Stimulated activated CD4-positive, alpha-beta T cell treated with anti-CD3 and anti-CD28 coated beads, TNF-alpha, amount 100 ng/mL, for 1 hour (primary cell): ENCODE measurements around the gene GPR17.

Experiments
- DNase-seq, 3 donors: peaks; one replicate each; pipeline ENCODE4 v3.0.0-alpha.2; 2020; ENCODE audit warnings: low read depth in 3 of 3, low spot score in 1 of 3

Gene GPR17

DNA sequence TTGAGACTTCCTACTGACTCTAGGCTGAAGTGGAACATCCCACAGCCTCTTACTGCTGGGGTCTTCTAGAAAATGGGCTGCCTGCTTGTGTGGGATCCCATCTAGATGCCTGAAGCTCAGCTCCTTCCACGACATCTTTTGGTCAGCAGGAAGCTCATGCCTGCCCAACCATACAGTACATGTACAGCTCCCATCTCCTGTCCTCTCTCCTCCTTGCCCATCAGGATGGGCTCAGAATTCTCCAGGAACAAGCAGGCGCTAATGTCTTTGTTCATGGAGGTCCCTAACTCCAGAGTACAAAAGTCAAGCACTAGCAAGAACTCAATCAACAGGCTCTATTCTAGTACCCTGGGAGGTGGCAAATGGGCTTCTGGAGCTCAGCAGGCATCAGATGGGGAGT, 31.7 kb upstream of the GPR17 start:
- no peak for DNase-seq

DNA sequence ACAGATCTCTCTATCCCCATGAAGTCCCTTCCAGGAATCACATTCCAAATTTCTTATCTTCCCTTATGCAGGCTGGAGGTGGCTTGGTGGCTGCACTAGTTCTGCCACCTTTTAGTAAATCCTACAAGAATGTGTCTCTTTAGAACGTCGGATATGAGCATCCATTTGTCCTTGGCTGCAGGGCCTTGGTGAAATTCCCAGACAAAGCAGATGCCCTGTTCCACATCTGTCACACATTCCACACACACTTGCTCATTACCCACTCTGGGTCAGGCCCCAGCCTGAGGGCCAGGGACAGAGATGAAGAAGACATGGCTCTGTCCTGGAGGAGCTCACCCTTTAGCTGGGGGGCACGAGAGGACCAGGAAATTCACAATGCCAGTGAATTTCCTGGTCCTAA, 31.2 kb upstream of the GPR17 start:
- DNase-seq, result no peak

DNA sequence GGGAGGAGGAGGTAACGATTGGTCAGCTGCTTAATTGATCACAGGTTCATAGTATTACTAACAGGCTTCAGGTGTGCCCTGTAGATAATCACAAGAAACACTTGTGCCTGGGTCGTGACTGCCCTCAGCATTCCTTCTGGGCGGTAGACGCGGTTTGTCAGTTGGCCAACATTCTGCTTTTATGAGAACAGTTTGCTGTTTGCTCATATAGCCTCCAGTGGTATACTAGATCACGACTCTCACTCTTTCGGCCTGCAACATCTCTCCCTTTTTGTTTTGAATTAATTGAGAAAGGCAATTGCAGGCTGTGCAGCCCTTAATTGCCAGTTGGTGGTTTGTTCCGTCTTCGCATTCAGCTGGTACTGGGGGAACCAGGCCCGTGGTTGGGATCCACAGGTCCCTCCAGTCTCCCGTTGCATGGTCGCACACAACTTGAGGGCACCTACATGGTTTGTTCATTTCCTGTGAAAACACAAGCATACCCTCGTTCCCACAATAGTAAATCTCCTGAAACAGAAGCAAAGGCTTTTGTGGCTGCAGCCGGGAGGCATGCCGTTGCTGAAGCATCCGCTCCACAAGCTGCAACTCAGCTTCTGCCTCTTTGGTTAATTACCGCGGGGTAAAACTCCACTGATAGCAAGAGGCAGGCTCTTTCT, 30.3 kb upstream of the GPR17 start:
- no peak for DNase-seq

GRCh38 chr2:127618551-127619202, 27.3 kb upstream of the GPR17 start:
- DNase-seq, result no peak

GRCh38 chr2:127619203-127619590, 26.8 kb upstream of the GPR17 start:
- DNase-seq, result no peak

DNA sequence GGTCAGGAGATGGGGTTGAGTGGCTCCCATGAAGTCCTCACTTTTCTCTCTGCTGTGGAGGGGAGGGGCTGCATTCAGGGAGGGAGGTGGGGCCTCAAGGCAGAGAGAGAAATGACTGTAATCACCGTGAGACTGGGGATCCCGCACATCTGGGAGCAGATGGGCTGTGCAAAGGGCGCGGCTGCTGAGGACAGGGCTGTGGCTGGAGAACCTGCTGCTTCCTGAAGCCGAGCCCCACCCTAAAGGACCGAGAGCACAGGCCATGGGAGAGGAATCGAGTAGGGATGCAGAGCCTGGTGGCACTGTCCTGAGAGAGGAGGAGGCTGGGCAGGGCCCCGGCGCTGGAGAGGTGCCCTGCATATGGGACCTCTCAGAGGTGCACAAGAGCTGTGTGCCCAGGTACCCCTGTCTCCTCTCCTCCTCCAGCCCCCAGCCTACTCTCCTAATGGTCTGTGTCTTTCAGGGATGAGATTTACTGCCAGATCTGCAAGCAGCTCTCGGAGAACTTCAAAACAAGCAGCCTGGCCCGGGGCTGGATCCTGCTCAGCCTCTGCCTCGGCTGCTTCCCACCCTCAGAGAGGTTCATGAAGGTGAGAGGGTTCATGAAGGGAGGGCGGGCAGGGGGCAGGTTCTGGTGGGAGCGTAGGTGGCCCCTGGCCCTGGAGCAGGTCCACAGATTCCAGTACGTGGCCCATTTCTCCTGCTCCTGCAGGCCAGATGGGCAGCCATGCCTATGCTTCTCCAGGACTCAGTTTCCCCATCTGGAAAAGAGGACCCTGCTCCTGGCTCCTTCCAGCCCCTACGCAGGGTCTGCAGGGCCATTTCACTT, 25.9 kb upstream of the GPR17 start:
- no peak for DNase-seq

- DNase-seq, result no peak
These were observed 25.1 kb upstream of the GPR17 start for GRCh38 chr2:127620866-127621265.

GRCh38 chr2:127621981-127622431, 23.9 kb upstream of the GPR17 start:
- DNase-seq, result no peak

DNA sequence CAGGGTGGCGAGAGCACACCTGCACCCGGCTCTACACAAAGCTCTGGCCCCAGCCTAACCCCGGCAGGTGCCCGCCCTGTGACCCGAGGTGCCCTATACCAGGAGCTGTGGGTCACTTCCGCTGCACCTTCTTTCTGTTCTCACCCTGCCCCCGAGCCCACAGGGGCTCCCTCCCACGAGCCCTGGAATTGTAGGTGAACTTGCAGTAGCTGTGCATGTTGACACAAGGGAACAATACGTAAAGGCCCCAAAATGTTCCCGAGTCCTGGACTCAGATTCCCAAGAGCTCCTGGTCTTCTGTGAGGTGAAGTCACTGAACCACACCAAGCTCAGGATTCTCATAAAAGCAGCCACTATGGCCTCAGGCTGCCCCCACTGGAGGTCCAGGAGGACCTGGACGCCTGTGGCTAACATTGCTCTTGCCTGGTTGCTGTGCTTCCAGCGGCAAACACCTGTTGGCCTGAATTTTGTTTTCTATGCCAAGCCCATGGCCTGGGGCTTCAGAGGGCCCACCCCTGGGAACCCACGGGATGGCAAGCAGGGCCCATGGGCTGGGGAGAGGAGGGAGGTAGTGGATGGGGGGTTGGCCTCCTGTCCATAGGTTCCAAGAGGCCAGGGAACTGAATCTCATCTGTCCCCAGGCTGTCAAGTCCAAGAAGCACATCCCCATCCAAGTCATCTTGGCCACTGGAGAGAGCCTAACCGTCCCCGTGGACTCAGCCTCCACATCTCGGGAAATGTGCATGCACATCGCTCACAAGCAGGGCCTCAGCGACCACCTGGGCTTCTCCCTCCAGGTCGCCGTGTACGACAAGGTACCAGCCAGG, 23.2 kb upstream of the GPR17 start:
- no peak for DNase-seq

GRCh38 chr2:127623388-127624319, 22.3 kb upstream of the GPR17 start:
- no peak for DNase-seq

DNA sequence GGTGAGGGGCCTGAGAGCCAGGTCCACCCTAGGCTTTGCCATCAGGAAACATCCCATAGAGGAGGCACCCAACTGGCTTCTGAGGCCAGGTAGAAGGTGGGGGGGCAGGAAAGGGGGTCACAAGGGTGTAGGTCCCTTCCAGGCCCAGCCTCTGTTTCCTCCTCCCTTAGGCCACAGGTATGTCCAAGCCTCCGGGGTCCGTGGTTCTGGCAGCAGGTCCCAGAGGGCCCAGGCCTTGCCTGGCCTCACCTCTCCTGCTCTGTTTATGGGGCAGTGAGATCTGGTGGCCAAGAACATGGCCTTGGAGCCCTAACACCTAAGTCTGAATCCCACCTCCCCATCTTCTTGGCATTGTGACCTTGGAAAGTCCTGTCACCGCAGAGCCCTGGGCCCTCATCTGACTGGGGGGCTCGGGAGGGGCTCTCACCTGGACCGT, 21.6 kb upstream of the GPR17 start:
- no peak for DNase-seq

GRCh38 chr2:127624756-127625571, 21.0 kb upstream of the GPR17 start:
- DNase-seq, result no peak

- DNase-seq, result no peak
These were observed 20.4 kb upstream of the GPR17 start for GRCh38 chr2:127625572-127625951.

DNA sequence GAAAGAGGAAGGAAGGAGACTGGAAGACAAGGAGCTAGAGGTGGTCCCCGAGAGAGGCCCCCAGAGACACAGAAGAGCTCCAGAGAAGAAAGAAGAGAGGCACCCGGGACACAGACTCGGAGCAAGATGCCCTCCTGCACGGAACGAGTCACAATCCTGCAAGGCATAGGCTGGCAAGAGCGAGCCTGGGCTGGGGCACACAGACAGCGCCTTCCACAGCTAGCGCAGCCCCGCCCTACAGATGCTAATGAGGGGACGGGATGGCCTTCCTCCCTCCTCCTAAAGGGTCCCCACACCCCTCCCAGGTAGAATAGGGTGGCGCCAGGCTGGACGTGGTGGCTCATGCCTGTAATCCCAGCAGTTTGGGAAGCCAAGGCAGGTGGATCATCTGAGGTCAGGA, 19.8 kb upstream of the GPR17 start:
- no peak for DNase-seq

DNA sequence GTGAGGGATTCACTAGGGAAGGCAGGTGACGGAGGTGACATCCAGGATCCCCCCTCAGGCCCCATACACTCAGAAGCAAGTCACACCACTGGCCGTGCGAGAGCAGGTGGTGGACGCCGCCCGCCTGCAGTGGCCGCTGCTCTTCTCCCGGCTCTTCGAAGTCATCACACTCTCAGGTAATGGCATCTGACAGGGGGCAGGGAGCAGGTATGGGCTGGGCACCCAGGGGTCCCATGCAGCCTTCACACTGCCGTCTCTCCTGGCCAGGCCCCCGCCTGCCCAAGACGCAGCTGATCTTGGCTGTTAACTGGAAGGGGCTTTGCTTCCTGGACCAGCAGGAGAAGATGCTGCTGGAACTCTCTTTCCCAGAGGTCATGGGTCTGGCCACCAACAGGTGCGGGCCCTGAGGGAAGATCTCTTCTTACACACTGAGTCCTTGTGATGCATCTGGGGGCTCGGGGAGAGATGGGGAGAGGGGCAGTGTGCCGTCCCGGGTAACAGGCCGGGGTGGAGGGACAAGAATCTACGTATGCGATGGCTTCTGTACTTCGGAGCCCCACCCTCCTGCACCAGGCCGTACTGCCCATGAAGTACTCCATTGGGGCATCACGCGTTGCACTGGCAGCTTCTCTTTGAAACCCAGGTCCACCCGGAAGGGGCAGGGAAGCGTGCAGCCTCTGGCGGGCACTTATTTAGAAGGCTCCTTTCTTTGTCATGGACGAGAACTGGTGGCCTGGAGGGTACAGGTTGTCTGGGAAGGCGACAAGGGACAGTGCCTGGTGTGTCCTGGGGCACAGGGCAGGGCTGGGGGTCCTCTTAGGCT, 18.8 kb upstream of the GPR17 start:
- DNase-seq, result no peak

DNA sequence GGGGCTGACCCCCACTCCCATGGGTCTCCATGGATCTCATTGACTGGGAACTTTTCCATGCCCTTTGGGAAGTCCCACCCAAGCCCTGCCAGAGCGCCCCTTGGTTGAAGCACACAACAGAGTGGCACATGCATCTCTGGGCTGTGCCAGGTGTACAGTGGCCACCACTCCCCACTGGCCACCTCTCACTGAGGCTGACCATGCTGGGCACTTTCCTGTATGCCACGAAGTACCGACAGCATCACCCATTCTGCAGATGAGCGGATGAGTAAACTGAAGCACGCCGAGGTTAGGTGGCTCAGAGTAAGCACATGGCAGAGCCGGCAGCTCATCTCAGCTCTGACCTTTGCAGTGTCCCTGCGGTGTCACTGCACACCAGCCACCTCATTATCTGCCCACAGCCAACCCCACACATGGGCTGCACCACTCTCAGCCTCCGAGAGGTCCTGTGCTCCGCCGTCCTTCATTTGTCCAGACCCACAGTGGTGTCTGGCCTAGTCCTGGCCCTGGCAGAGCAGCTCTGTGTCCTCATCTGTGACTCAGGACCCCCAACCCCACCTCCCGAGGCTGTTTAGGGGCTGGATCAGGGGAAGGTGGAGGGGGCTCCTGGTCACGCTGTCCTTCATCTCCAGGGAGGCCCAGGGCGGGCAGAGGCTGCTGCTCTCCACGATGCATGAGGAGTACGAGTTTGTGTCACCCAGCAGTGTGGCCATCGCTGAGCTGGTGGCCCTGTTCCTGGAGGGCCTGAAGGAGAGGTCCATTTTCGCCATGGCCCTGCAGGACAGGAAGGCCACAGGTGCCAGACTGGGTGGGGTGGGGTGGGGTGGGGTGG, 18.0 kb upstream of the GPR17 start:
- no peak for DNase-seq

- no peak for DNase-seq
These were observed 17.0 kb upstream of the GPR17 start for GRCh38 chr2:127628767-127629614.
